Neural progenitor cell (in vitro differentiated cells): ENCODE measurements around the gene ADGRF1. TPM values are rescaled to one million over a fixed set of nuclear protein-coding genes. Genes with fewer than 3 reads are reported as not detected.
"Not testable (repeated sequence)": the region's sequence is repeated elsewhere in the genome, so short reads cannot be mapped to it uniquely, and the experiment has no call there.

Source experiments
- DNase-seq: peaks from one replicate; pipeline ENCODE4 v3.0.0-alpha.2; 2016; ENCODE audit warnings: low spot score
- H2AFZ ChIP-seq: fragments of 200-600 bp; sonication (generic); replicated peaks from 2 replicates; pipeline ENCODE4 v1.6.1; 2016; ENCODE audit warnings: antibody characterized with exemption
- H3F3A ChIP-seq: fragments of 200-600 bp; sonication (generic); 2 replicates; pipeline ENCODE4 v1.6.1; 2016; ENCODE audit warnings: antibody characterized with exemption, low read depth
- H3K27ac ChIP-seq: fragments of 200-600 bp; sonication (generic); 2 replicates; pipeline ENCODE4 v1.5.1; 2016; ENCODE audit warnings: mild to moderate bottlenecking
- H3K27me3 ChIP-seq: fragments of 200-600 bp; sonication (generic); 2 replicates; pipeline ENCODE4 v1.6.1; 2016; ENCODE audit warnings: mild to moderate bottlenecking, moderate library complexity
- H3K36me3 ChIP-seq: fragments of 200-600 bp; sonication (generic); 2 replicates; pipeline ENCODE4 v1.5.1; 2016
- H3K4me1 ChIP-seq: fragments of 200-600 bp; sonication (generic); 2 replicates; pipeline ENCODE4 v1.6.1; 2016; ENCODE audit warnings: mixed run types
- H3K4me2 ChIP-seq: fragments of 200-600 bp; sonication (generic); 2 replicates; pipeline ENCODE4 v1.6.1; 2016
- H3K4me3 ChIP-seq: fragments of 200-600 bp; sonication (generic); 2 replicates; pipeline ENCODE4 v1.5.1; 2016
- H3K79me2 ChIP-seq: fragments of 200-600 bp; sonication (generic); 2 replicates; pipeline ENCODE4 v1.6.1; 2016; ENCODE audit warnings: low read depth
- H3K9ac ChIP-seq: fragments of 200-600 bp; sonication (generic); 2 replicates; pipeline ENCODE4 v1.6.1; 2016
- H3K9me3 ChIP-seq: fragments of 200-600 bp; sonication (generic); 2 replicates; pipeline ENCODE4 v1.5.1; 2016; ENCODE audit warnings: low read depth
- H4K20me1 ChIP-seq: fragments of 200-600 bp; sonication (generic); 2 replicates; pipeline ENCODE4 v1.6.1; 2016; ENCODE audit warnings: low read depth
- H3K27ac Mint-ChIP-seq: 3 replicates; pipeline ENCODE4 v1.8.0; 2021; ENCODE audit warnings: mixed read lengths
- H3K27me3 Mint-ChIP-seq: 2 replicates; pipeline ENCODE4 v1.8.0; 2022; ENCODE audit warnings: low read depth, mild to moderate bottlenecking, inconsistent platforms, moderate library complexity, mixed read lengths; ENCODE audit not compliant: insufficient read depth
- H3K36me3 Mint-ChIP-seq: 3 replicates; pipeline ENCODE4 v1.8.0; 2021; ENCODE audit warnings: mixed read lengths
- H3K4me1 Mint-ChIP-seq: 3 replicates; pipeline ENCODE4 v1.8.0; 2021; ENCODE audit warnings: mixed read lengths
- H3K4me3 Mint-ChIP-seq: 3 replicates; pipeline ENCODE4 v1.8.0; 2021; ENCODE audit warnings: mild to moderate bottlenecking, moderate library complexity, mixed read lengths
- H3K9me3 Mint-ChIP-seq: 3 replicates; pipeline ENCODE4 v1.8.0; 2020; ENCODE audit warnings: mixed read lengths
- EZH2 ChIP-seq: fragments of 200-600 bp; sonication (generic); IDR thresholded peaks from 2 replicates; pipeline ENCODE4 v1.6.1; 2017; ENCODE audit warnings: antibody characterized with exemption, mild to moderate bottlenecking, moderate library complexity
- EZH2phosphoT487 ChIP-seq: fragments of 200-600 bp; sonication (generic); IDR thresholded peaks from 2 replicates; pipeline ENCODE4 v1.6.1; 2017; ENCODE audit warnings: antibody characterized with exemption
- total RNA-seq: library from RNA; depleted of rRNA; stranded (reverse); fragments of >200 nt; gene quantifications from 2 replicates; pipeline ENCODE4 v1.2.3, GENCODE V29; 2015; ENCODE audit warnings: low replicate concordance
- TF ChIP-seq, protein P1 (sequence below): fragments of 200-600 bp; sonication (generic); IDR thresholded peaks from 2 replicates; pipeline ENCODE4 v1.5.1; 2017; ENCODE audit warnings: antibody characterized with exemption, mild to moderate bottlenecking

ADGRF1 gene
- total RNA-seq = not detected in 2 replicates

- no peak within 1 kb of the TSS for H2AFZ ChIP-seq
- no peak within 1 kb of the TSS for H3K27ac Mint-ChIP-seq
These were observed at the start of gene ADGRF1 for GRCh38 chr6:47042275-47042791. ADGRF1 (minus strand) TSS chr6:47042332; CDS start chr6:47029061, 13,271 bp downstream.

DNA sequence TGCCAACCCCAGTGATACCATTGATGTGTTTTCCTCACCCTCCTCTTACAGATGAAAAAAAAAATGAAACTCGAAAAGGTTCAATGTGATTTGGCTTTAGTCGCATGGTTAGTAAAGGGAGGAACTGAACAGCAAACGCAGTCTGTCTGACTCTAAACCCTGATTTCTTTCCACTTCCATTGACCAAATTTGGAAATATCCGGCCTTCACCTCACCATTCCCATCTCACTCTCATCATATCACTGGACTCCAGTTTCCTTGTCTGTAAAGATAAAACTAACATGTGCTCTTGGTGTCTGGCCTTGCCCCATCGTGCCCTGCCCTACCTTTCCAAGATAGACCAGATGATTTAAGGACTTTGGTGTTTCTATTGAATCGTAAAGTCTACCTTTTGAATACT lies 48.7 kb upstream of the ADGRF1 start:
- H3K4me2 ChIP-seq = no peak overlapping the region
- H3K79me2 ChIP-seq = no peaks in the 10 kb centered on the region
- H3K4me3 ChIP-seq = no peak overlapping the region
- H3K27me3 Mint-ChIP-seq = peaks cover 7% of the 10 kb centered on the region
- DNase-seq = no peak
- H3K27ac Mint-ChIP-seq = no peak overlapping the region
- no peak overlapping the region for H3K9ac ChIP-seq
- H3K36me3 ChIP-seq = no peaks in the 10 kb centered on the region
- no peaks in the 10 kb centered on the region for H4K20me1 ChIP-seq
- no peaks in the 10 kb centered on the region for H3F3A ChIP-seq
- H3K9me3 Mint-ChIP-seq = no peaks in the 10 kb centered on the region
- peak overlapping the region; percentile 14 for H2AFZ ChIP-seq
- no peaks in the 10 kb centered on the region for H3K4me1 ChIP-seq
- H3K36me3 Mint-ChIP-seq = no peaks in the 10 kb centered on the region
- no peak overlapping the region for H3K27ac ChIP-seq
- H3K4me1 Mint-ChIP-seq = no peaks in the 10 kb centered on the region
- H3K9me3 ChIP-seq = no peaks in the 10 kb centered on the region
- no peak overlapping the region for H3K4me3 Mint-ChIP-seq
- no peak for TF ChIP-seq EZH2
- TF ChIP-seq, protein P1, sequence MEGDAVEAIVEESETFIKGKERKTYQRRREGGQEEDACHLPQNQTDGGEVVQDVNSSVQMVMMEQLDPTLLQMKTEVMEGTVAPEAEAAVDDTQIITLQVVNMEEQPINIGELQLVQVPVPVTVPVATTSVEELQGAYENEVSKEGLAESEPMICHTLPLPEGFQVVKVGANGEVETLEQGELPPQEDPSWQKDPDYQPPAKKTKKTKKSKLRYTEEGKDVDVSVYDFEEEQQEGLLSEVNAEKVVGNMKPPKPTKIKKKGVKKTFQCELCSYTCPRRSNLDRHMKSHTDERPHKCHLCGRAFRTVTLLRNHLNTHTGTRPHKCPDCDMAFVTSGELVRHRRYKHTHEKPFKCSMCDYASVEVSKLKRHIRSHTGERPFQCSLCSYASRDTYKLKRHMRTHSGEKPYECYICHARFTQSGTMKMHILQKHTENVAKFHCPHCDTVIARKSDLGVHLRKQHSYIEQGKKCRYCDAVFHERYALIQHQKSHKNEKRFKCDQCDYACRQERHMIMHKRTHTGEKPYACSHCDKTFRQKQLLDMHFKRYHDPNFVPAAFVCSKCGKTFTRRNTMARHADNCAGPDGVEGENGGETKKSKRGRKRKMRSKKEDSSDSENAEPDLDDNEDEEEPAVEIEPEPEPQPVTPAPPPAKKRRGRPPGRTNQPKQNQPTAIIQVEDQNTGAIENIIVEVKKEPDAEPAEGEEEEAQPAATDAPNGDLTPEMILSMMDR = no peak
- no peak for TF ChIP-seq EZH2phosphoT487
- H3K27me3 ChIP-seq = no peaks in the 10 kb centered on the region

More at GRCh38 chr6:47042275-47042791, at the start of gene ADGRF1:
- H3K4me1 Mint-ChIP-seq = peaks cover under 1% of the 10 kb centered on the region
- Histone ChIP-seq H3K4me1 (peaks cover 7% of the 10 kb centered on the region), H3K4me2 (peak within 1 kb of the TSS; percentile 9), H3K4me3 (no peak within 1 kb of the TSS), H3K27ac (no peak within 1 kb of the TSS), H4K20me1 (no peaks in the 10 kb centered on the region), H3K27me3 (no peaks in the 10 kb centered on the region), H3K9me3 (no peaks in the 10 kb centered on the region), H3K36me3 (no peaks in the 10 kb centered on the region), H3K9ac (no peak within 1 kb of the TSS), H3K79me2 (no peaks in the 10 kb centered on the region), H3F3A (no peaks in the 10 kb centered on the region)
- no peaks in the 10 kb centered on the region for H3K9me3 Mint-ChIP-seq
- H3K27me3 Mint-ChIP-seq = no peaks in the 10 kb centered on the region
- DNase-seq = no peak
- no peaks in the 10 kb centered on the region for H3K36me3 Mint-ChIP-seq
- TF ChIP-seq, protein P1 = no peak
- no peak for TF ChIP-seq EZH2phosphoT487
- no peak for TF ChIP-seq EZH2
- H3K4me3 Mint-ChIP-seq = no peak within 1 kb of the TSS

DNA sequence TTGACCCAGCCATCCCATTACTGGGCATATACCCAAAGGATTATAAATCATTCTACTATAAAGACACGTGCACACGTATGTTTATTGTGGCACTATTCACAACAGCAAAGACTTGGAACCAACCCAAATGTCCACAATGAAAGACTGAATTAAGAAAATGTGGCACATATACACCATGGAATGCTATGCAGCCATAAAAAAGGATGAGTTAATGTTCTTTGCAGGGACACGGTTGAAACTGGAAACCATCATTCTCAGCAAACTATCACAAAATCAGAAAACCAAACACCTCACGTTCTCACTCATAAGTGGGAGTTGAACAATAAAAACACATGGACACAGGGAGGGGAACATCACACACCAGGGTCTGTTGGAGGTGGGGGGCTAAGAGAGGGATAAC lies 47.3 kb upstream of the ADGRF1 start:
- DNase-seq, H3K4me3 ChIP-seq, H3K4me1 Mint-ChIP-seq: not testable (repeated sequence)

DNA sequence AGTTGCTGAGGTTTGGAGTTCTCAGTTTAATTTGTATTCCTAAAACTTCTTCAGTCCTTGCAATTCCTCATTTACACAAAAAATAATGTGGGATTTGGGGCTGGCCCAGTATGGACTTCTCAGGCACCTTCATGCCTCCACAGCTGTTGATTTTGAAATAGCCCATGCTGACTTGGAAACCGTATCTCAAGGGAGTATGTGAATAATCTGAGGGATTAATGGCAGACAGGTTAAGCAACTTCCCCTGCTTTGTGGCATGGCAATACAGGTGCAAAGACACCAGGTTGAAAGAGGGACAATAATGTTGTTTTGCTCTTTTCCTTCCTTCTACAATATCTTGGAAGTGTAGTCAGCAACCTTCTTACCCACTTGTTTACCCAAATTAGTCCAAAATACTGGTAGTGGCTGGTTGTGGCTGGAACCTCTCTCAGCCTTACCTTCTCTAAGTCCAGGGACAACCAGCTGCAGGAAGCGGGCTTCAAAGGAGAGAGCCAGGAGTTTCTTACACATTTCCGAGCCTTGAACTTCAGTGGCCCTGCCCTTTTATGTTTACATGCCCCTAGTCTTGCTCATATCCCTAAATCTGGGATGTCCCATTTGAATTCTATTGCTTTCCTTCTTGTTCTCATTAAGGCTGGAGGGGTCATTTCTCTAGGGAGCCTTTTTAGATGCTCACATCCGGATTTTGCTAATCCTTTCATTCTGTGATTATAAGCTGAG lies 44.1 kb upstream of the ADGRF1 start:
- H3K36me3 ChIP-seq = no peaks in the 10 kb centered on the region
- no peaks in the 10 kb centered on the region for H4K20me1 ChIP-seq
- no peak overlapping the region for H3K4me3 ChIP-seq
- DNase-seq = no peak
- no peaks in the 10 kb centered on the region for H3K4me1 ChIP-seq
- no peak overlapping the region for H3K4me3 Mint-ChIP-seq
- H3K27me3 Mint-ChIP-seq = peaks cover 5% of the 10 kb centered on the region
- H3K79me2 ChIP-seq = no peaks in the 10 kb centered on the region
- H3K27ac Mint-ChIP-seq = no peak overlapping the region
- no peaks in the 10 kb centered on the region for H3K36me3 Mint-ChIP-seq
- no peak overlapping the region for H3K4me2 ChIP-seq
- no peaks in the 10 kb centered on the region for H3K4me1 Mint-ChIP-seq
- H3K9me3 ChIP-seq = no peaks in the 10 kb centered on the region
- no peak overlapping the region for H2AFZ ChIP-seq
- no peak overlapping the region for H3K9ac ChIP-seq
- no peaks in the 10 kb centered on the region for H3K27me3 ChIP-seq
- no peaks in the 10 kb centered on the region for H3F3A ChIP-seq
- TF ChIP-seq, protein P1 = no peak
- TF ChIP-seq EZH2phosphoT487 (no peak), EZH2 (no peak)
- no peak overlapping the region for H3K27ac ChIP-seq
- no peaks in the 10 kb centered on the region for H3K9me3 Mint-ChIP-seq

More for the DNA sequence above, 47.3 kb upstream of the ADGRF1 start:
- not testable (repeated sequence) for H2AFZ ChIP-seq, H3K4me2 ChIP-seq, H3K27ac ChIP-seq, H3K27me3 ChIP-seq, H3K9me3 Mint-ChIP-seq, H3F3A ChIP-seq, H3K36me3 ChIP-seq, H4K20me1 ChIP-seq, H3K27ac Mint-ChIP-seq, H3K9me3 ChIP-seq, H3K4me1 ChIP-seq, H3K4me3 Mint-ChIP-seq, H3K79me2 ChIP-seq, H3K9ac ChIP-seq, H3K36me3 Mint-ChIP-seq
- peaks cover 10% of the 10 kb centered on the region for H3K27me3 Mint-ChIP-seq
